ENCODE data around the gene GIMAP4. TPM values are rescaled to one million over a fixed set of nuclear protein-coding genes. Genes with fewer than 3 reads are reported as not detected.
"Not testable (repeated sequence)": the region's sequence is repeated elsewhere in the genome, so short reads cannot be mapped to it uniquely, and the experiment has no call there.

GIMAP4 gene
- total RNA-seq, 1 donor: 0.18 TPM

GRCh38 chr7:150572496-150572895, 5.3 kb downstream of the GIMAP4 start:
- TF ChIP-seq CTCF (IDR thresholded peaks at IDR 0.05; ENCODE audit: insufficient read depth, low read length): no peak
- no peak for DNase-seq (ENCODE audit: low read depth)
- H3K4me3 ChIP-seq (ENCODE audit: low read depth, low read length): no peak overlapping the region

GRCh38 chr7:150579979-150580637, 12.9 kb downstream of the GIMAP4 start:
- not testable (repeated sequence) for DNase-seq (ENCODE audit: low read depth); H3K4me3 ChIP-seq (ENCODE audit: low read depth, low read length)

- DNase-seq (ENCODE audit: low read depth): no peak
- TF ChIP-seq CTCF (IDR thresholded peaks at IDR 0.05; ENCODE audit: insufficient read depth, low read length): no peak
- H3K4me3 ChIP-seq (ENCODE audit: low read depth, low read length): no peak overlapping the region
Measured at GRCh38 chr7:150580638-150581394, 13.6 kb downstream of the GIMAP4 start.

- TF ChIP-seq CTCF (IDR thresholded peaks at IDR 0.05; ENCODE audit: insufficient read depth, low read length): no peak
Measured at GRCh38 chr7:150585199-150585598, 18.0 kb downstream of the GIMAP4 start.

GRCh38 chr7:150586068-150586784, 19.0 kb downstream of the GIMAP4 start:
- no peak for TF ChIP-seq CTCF (IDR thresholded peaks at IDR 0.05; ENCODE audit: insufficient read depth, low read length)
- no peak overlapping the region for H3K4me3 ChIP-seq (ENCODE audit: low read depth, low read length)
- no peak for DNase-seq (ENCODE audit: low read depth)

More at GRCh38 chr7:150585199-150585598, 18.0 kb downstream of the GIMAP4 start:
- no peak overlapping the region for H3K4me3 ChIP-seq (ENCODE audit: low read depth, low read length)
- no peak for DNase-seq (ENCODE audit: low read depth)

- no peak for DNase-seq (ENCODE audit: low read depth)
- TF ChIP-seq CTCF (IDR thresholded peaks at IDR 0.05; ENCODE audit: insufficient read depth, low read length): no peak
- H3K4me3 ChIP-seq (ENCODE audit: low read depth, low read length): no peak overlapping the region
Measured at GRCh38 chr7:150586785-150587152, 19.6 kb downstream of the GIMAP4 start.

- no peak for TF ChIP-seq CTCF (IDR thresholded peaks at IDR 0.05; ENCODE audit: insufficient read depth, low read length)
- no peak overlapping the region for H3K4me3 ChIP-seq (ENCODE audit: low read depth, low read length)
- DNase-seq (ENCODE audit: low read depth): no peak
Measured at GRCh38 chr7:150587551-150587950, 20.4 kb downstream of the GIMAP4 start.

All from fibroblast of the aortic adventitia (primary cell).